H1 (cell line): Measurements from ENCODE around the gene COMP. TPM values are rescaled to one million over a fixed set of nuclear protein-coding genes. Genes with fewer than 3 reads are reported as not detected.

Experiments
- KDM5A ChIP-seq: fragments of 200-600 bp; IDR thresholded peaks from 2 replicates; pipeline ENCODE4 v1.7.1; 2012; ENCODE audit warnings: mild to moderate bottlenecking, low read length, inconsistent platforms, mixed read lengths
- NRF1 ChIP-seq: IDR thresholded peaks from 2 replicates; pipeline ENCODE4 v1.6.1; 2011; ENCODE audit warnings: mild to moderate bottlenecking, low read depth, low read length, improper control_type of control experiment
- POU5F1 ChIP-seq: IDR thresholded peaks from 2 replicates; pipeline ENCODE4 v1.6.1; 2011; ENCODE audit warnings: low read depth, mild to moderate bottlenecking, low read length, moderate library complexity
- RBBP5 ChIP-seq: IDR thresholded peaks from 2 replicates; pipeline ENCODE4 v1.7.1; 2012; ENCODE audit warnings: low read depth, mild to moderate bottlenecking, inconsistent platforms, low read length, moderate library complexity, borderline replicate concordance
- SAP30 ChIP-seq: fragments of 300-600 bp; sonication (generic); IDR thresholded peaks from 2 replicates; pipeline ENCODE4 v1.7.1; 2012; ENCODE audit warnings: low read length, moderate library complexity, mild to moderate bottlenecking, inconsistent platforms; ENCODE audit not compliant: insufficient read depth, insufficient replicate concordance
- polyA plus RNA-seq, 7 experiments: library from polyadenylated mRNA; depleted of rRNA in 3 of 7; stranded (reverse) in 5 of 7; unstranded in 2 of 7; fragments of >200 nt in 5 of 7; fragments of 200-250 nt in 2 of 7; gene quantifications; 1 replicate in 5 of 7; 2 replicates in 1 of 7; 4 replicates in 1 of 7; pipeline versions ENCODE4 v1.2.1 to v1.2.3, GENCODE V29; 2011 to 2013; ENCODE audit warnings: missing spikeins in 2 of 7, mixed read lengths in 2 of 7
- total RNA-seq: library from RNA; stranded (reverse); fragmentation: NEBNext Ultra II Directional; extraction: Animal tissue kit (Norgen Biotek cat#: 25700); gene quantifications from 2 replicates; pipeline ENCODE4 v1.2.1, GENCODE V29; 2021

Gene COMP
- total and polyA plus RNA-seq, 2 of the 8 experiments (the other 6 are each of a cell fraction or from before 2014, with no cell fraction given): 0.17 TPM

GRCh38 chr19:18830488-18830887 is 39.4 kb upstream of the COMP start (continued):
- TF ChIP-seq POU5F1: no peak
- no peak for TF ChIP-seq NRF1
- no peak for TF ChIP-seq SAP30
- no peak for TF ChIP-seq KDM5A
- no peak for TF ChIP-seq RBBP5
- TF ChIP-seq, all 59 proteins: peak for 0
